Common myeloid progenitor, CD34-positive (primary cell): ENCODE results near the gene IMP4.

ENCODE experiments used
- CTCF ChIA-PET: fragments of 350-600 bp; sonication (Branson Sonifier 250); formaldehyde crosslinking; loops from one replicate; lab custom pipeline; 2021; ENCODE audit warnings: antibody characterized with exemption; lab: Charles Lee
- POLR2A ChIA-PET: fragments of 350-600 bp; sonication (Branson Sonifier 250); formaldehyde crosslinking; loops from one replicate; lab custom pipeline; 2021; ENCODE audit warnings: antibody characterized with exemption; lab: Charles Lee
- DNase-seq, 3 donors: peaks; one replicate each; pipeline versions ENCODE4 v3.0.0 to v3.0.0-alpha.2; 2013
- H3K27ac ChIP-seq, 2 experiments: 1 replicate in 1 of 2; 2 replicates in 1 of 2; pipeline ENCODE4 v1.7.0; 2013; ENCODE audit warnings: inconsistent platforms in 2 of 2, low read length in 2 of 2, mild to moderate bottlenecking in 2 of 2, low read depth in 1 of 2, moderate library complexity in 1 of 2; ENCODE audit not compliant: severe bottlenecking in 2 of 2, insufficient read depth in 1 of 2, poor library complexity in 1 of 2
- H3K27me3 ChIP-seq, 5 experiments: replicated peaks in 2 of 5; 1 replicate in 3 of 5; 2 replicates in 2 of 5; pipeline versions ENCODE4 v1.6.1 to v1.7.0; 2013; ENCODE audit warnings: low read length in 4 of 5, mild to moderate bottlenecking in 2 of 5, moderate library complexity in 2 of 5, inconsistent platforms in 1 of 5; ENCODE audit not compliant: insufficient read depth in 5 of 5, control insufficient read depth in 4 of 5
- H3K36me3 ChIP-seq, 4 experiments: 1 replicate in 2 of 4; 2 replicates in 2 of 4; pipeline versions ENCODE4 v1.6.1 to v1.7.0; 2013; ENCODE audit warnings: low read length in 3 of 4, control low read depth in 1 of 4, mild to moderate bottlenecking in 1 of 4; ENCODE audit not compliant: control insufficient read depth in 4 of 4, insufficient read depth in 4 of 4
- H3K4me1 ChIP-seq, 4 experiments: 1 replicate in 3 of 4; 2 replicates in 1 of 4; pipeline versions ENCODE4 v1.6.1 to v1.7.1; 2013; ENCODE audit warnings: low read length in 3 of 4, mild to moderate bottlenecking in 3 of 4, control low read depth in 1 of 4, inconsistent platforms in 1 of 4, moderate library complexity in 1 of 4; ENCODE audit not compliant: control insufficient read depth in 4 of 4, insufficient read depth in 4 of 4; ENCODE audit errors: control extremely low read depth in 1 of 4
- H3K4me3 ChIP-seq, 7 experiments: 1 replicate in 4 of 7; 2 replicates in 3 of 7; pipeline versions ENCODE4 v1.5.1 to v1.7.0; 2013; ENCODE audit warnings: mild to moderate bottlenecking in 7 of 7, low read length in 6 of 7, moderate library complexity in 6 of 7, inconsistent platforms in 2 of 7, low read depth in 2 of 7, control low read depth in 1 of 7; ENCODE audit not compliant: insufficient read depth in 4 of 7, control insufficient read depth in 1 of 7; ENCODE audit errors: extremely low read depth in 1 of 7
- H3K9me3 ChIP-seq, 5 experiments: 1 replicate in 4 of 5; 2 replicates in 1 of 5; pipeline versions ENCODE4 v1.6.1 to v1.7.1; 2013; ENCODE audit warnings: low read length in 4 of 5, mild to moderate bottlenecking in 2 of 5, inconsistent platforms in 1 of 5, low read depth in 1 of 5, moderate library complexity in 1 of 5; ENCODE audit not compliant: control insufficient read depth in 4 of 5, insufficient read depth in 2 of 5; ENCODE audit errors: control extremely low read depth in 1 of 5
- WGBS: methylation state at CpG from one replicate; pipeline ENCODE4 v1.1.5; 2013; ENCODE audit not compliant: insufficient coverage; 5-methylcytosine and 5-hydroxymethylcytosine counted together

IMP4 gene

GRCh38 chr2:130371723-130372054 is 29.0 kb downstream of the IMP4 start:
- ChIA-PET CTCF (interaction anchor here (0.9 to 1.1 kb wide), 3 partner anchors 15 to 19 kb away, joined by 3 to 4 read pairs (median 3); no protein-coding TSS in a partner anchor), POLR2A (no interaction called here)
- Histone ChIP-seq H3K4me3 (peak overlapping the region; percentile 63 to 88 (median 75)), H3K9me3 (no peaks in the 10 kb centered on the region), H3K27ac (peak overlapping the region in 1 of 2 experiments; percentile 65), H3K4me1 (peaks cover 0 to 31% (median 25%) of the 10 kb centered on the region in 4 experiments), H3K27me3 (no peaks in the 10 kb centered on the region), H3K36me3 (peaks cover under 1 to 16% (median 7%) of the 10 kb centered on the region in 4 experiments)
- no peak for DNase-seq
- 42% methylated on average over 16 of the region's 18 CpGs for WGBS

GRCh38 chr2:130372055-130372832 is 29.5 kb downstream of the IMP4 start:
- Histone ChIP-seq H3K27ac (peak overlapping the region in 1 of 2 experiments; percentile 65), H3K4me1 (peaks cover 0 to 31% (median 25%) of the 10 kb centered on the region in 4 experiments), H3K36me3 (peaks cover 2 to 17% (median 8%) of the 10 kb centered on the region in 4 experiments), H3K9me3 (no peaks in the 10 kb centered on the region), H3K27me3 (no peaks in the 10 kb centered on the region), H3K4me3 (peak overlapping the region; percentile 63 to 88 (median 75))
- POLR2A ChIA-PET, result no interaction called here
- CTCF ChIA-PET, result interaction anchor here (0.8 to 3.3 kb wide), 6 partner anchors 13 to 20 kb away, joined by 3 to 18 read pairs (median 4); partner anchors contain the start of gene PTPN18
- under 1% methylated on average over 78 of the region's 81 CpGs for WGBS
- peak; percentile 58 to 81 (median 68) for DNase-seq

GRCh38 chr2:130372833-130373807 is 30.4 kb downstream of the IMP4 start:
- ChIA-PET POLR2A (no interaction called here), CTCF (interaction anchor here (0.7 to 3.3 kb wide), 8 partner anchors 11 to 33 kb away, joined by 3 to 18 read pairs (median 4); partner anchors contain the start of gene PTPN18)
- 62% methylated on average over 19 of the region's 24 CpGs for WGBS
- no peak for DNase-seq
- H3K4me1 ChIP-seq, result peaks cover 0 to 31% (median 25%) of the 10 kb centered on the region in 4 experiments
- H3K27ac ChIP-seq, result peak overlapping the region in 1 of 2 experiments; percentile 57
- no peaks in the 10 kb centered on the region for H3K9me3 ChIP-seq
- peak overlapping the region; percentile 63 to 88 (median 75) for H3K4me3 ChIP-seq
- no peaks in the 10 kb centered on the region for H3K27me3 ChIP-seq
- peaks cover 2 to 17% (median 8%) of the 10 kb centered on the region in 4 experiments for H3K36me3 ChIP-seq

GRCh38 chr2:130373808-130374365 is 31.2 kb downstream of the IMP4 start:
- POLR2A ChIA-PET, result no interaction called here
- Histone ChIP-seq H3K36me3 (peaks cover 2 to 17% (median 8%) of the 10 kb centered on the region in 4 experiments), H3K9me3 (no peaks in the 10 kb centered on the region), H3K27me3 (no peaks in the 10 kb centered on the region), H3K4me3 (no peak overlapping the region), H3K27ac (no peak overlapping the region), H3K4me1 (peaks cover 0 to 30% (median 25%) of the 10 kb centered on the region in 4 experiments)
- CTCF ChIA-PET, result interaction anchor here (0.8 to 3.3 kb wide), 5 partner anchors 12 to 30 kb away, joined by 3 to 18 read pairs (median 4); partner anchors contain the start of gene PTPN18
- WGBS, result 89% methylated on average over 1 of the region's 3 CpGs
- DNase-seq, result no peak

GRCh38 chr2:130374587-130375290 is 32.0 kb downstream of the IMP4 start:
- Histone ChIP-seq H3K36me3 (peaks cover 2 to 17% (median 8%) of the 10 kb centered on the region in 4 experiments), H3K4me1 (peaks cover 0 to 27% (median 25%) of the 10 kb centered on the region in 4 experiments), H3K27me3 (no peaks in the 10 kb centered on the region), H3K4me3 (no peak overlapping the region), H3K27ac (no peak overlapping the region), H3K9me3 (no peaks in the 10 kb centered on the region)
- WGBS, result 93% methylated on average over 7 of the region's 9 CpGs
- no peak for DNase-seq
- CTCF ChIA-PET, result interaction anchor here (1.3 to 3.3 kb wide), 2 partner anchors 15 to 31 kb away, joined by 3 to 18 read pairs; no protein-coding TSS in a partner anchor
- POLR2A ChIA-PET, result no interaction called here
